A549 treated with CORT108297 at 1 μM for 4 hours (cell line): ENCODE measurements around the gene SMIM5. TPM values are rescaled to one million over a fixed set of nuclear protein-coding genes. Genes with fewer than 3 reads are reported as not detected.

Experiments used
- total RNA-seq: library from RNA; stranded (reverse); fragments of 200-300 nt; extraction: Qiagen RNA extraction; gene quantifications from 5 replicates; pipeline ENCODE4 v1.2.3, GENCODE V29; 2022

Gene SMIM5, protein sequence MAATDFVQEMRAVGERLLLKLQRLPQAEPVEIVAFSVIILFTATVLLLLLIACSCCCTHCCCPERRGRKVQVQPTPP
- 0.31 to 0.72 TPM (median 0.70 TPM) in 5 replicates for total RNA-seq

GRCh38 chr17:75632863-75633485 is at the start of gene SMIM5:
TSS of gene SMIM5 (plus strand) at chr17:75633434. CDS start at chr17:75640202, 6,768 bp downstream.

GRCh38 chr17:75587675-75588595 is 45.3 kb upstream of the SMIM5 start, which contains the start of gene MYO15B:
TSS of gene MYO15B (plus strand) at chr17:75587800. CDS start at chr17:75588058, 258 bp downstream.

GRCh38 chr17:75666959-75667790 is 33.9 kb downstream of the SMIM5 start, which contains the start of the genes RECQL5 and SAP30BP:
TSS of gene RECQL5 (minus strand) at chr17:75667154. CDS start at chr17:75666557, 597 bp downstream.
TSS of gene SAP30BP (plus strand) at chr17:75667338. CDS start at chr17:75667373, 35 bp downstream.

Other genes starting within 250 kb of the SMIM5 start
- gene GRB2, start 227.8 kb upstream of the SMIM5 start, total RNA-seq = 90.6 to 102 TPM (median 98.5 TPM) in 5 replicates
- 38.4 to 52.2 TPM (median 48.2 TPM) in 5 replicates for gene TMEM94, start 176.8 kb upstream of the SMIM5 start, total RNA-seq
- 6.9 to 12.3 TPM (median 11.1 TPM) in 5 replicates for gene CASKIN2, start 117.9 kb upstream of the SMIM5 start, total RNA-seq
- 28.7 to 46.0 TPM (median 42.3 TPM) in 5 replicates for gene TSEN54, start 116.9 kb upstream of the SMIM5 start, total RNA-seq
- gene LLGL2, start 107.7 kb upstream of the SMIM5 start, total RNA-seq = 15.6 to 30.3 TPM (median 29.1 TPM) in 5 replicates
- 35.6 to 63.8 TPM (median 60.1 TPM) in 5 replicates for gene MYO15B, start 45.6 kb upstream of the SMIM5 start, total RNA-seq
- gene RECQL5, start 33.7 kb downstream of the SMIM5 start, total RNA-seq = 20.9 to 29.0 TPM (median 28.2 TPM) in 5 replicates
- gene SAP30BP, start 33.9 kb downstream of the SMIM5 start, total RNA-seq = 103 to 122 TPM (median 105 TPM) in 5 replicates
- gene ITGB4, start 88.0 kb downstream of the SMIM5 start, total RNA-seq = 48.5 to 68.4 TPM (median 60.7 TPM) in 5 replicates
- 46.3 to 80.1 TPM (median 72.6 TPM) in 5 replicates for gene GALK1, start 131.8 kb downstream of the SMIM5 start, total RNA-seq
- gene UNK, start 151.4 kb downstream of the SMIM5 start, total RNA-seq = 25.1 to 31.3 TPM (median 29.8 TPM) in 5 replicates
- 4.5 to 5.2 TPM (median 5.0 TPM) in 5 replicates for gene UNC13D, start 211.0 kb downstream of the SMIM5 start, total RNA-seq
- 90.8 to 108 TPM (median 95.9 TPM) in 5 replicates for gene WBP2, start 221.9 kb downstream of the SMIM5 start, total RNA-seq
- 104 to 187 TPM (median 156 TPM) in 5 replicates for gene TRIM47, start 245.1 kb downstream of the SMIM5 start, total RNA-seq